ENCODE data around the gene EIF4EBP2.

The EIF4EBP2 gene

DNA sequence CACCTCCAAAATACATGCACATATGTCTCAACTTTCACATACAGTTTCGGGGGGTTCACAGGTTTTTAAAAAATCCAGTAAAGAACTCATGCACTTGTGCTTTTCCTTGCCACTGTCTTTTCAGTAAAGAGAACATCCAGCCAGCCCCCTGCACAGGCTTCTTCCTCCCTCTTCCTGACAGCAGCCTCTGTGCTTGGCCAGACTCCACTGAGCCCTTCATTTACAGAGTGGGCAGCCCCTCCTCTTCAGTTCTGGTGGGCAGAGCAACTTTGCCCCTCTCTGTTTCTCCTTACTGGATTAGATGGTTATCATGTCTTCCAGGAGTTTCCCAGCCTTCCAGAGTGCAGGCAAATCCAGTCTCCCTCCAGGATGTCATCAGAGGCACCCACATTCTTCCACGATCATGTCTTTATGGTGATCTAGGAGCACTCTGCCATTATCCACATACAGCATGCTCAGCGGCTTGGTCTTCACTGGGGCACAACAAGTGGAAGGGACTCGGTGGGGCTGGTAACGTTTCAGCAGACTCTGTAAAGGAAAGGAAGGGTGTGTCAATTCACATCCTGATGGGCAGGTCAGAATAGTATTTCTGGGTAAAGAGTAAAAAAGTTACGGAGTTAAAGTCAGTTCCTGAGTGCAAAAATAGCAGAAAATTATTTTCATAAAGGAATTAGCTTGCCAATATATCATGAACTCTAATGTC, 28.8 kb downstream of the EIF4EBP2 start:
- no peak overlapping the region for H3K27ac ChIP-seq (ENCODE audit: poor library complexity, severe bottlenecking)
- no peaks in the 10 kb centered on the region for H3K27me3 ChIP-seq (ENCODE audit: insufficient read depth, poor library complexity, severe bottlenecking)

GRCh38 chr10:70433581-70434280, 29.8 kb downstream of the EIF4EBP2 start:
- H3K9me3 ChIP-seq (ENCODE audit: severe bottlenecking): no peaks in the 10 kb centered on the region
- DNase-seq (ENCODE audit: low spot score): no peak
- H3K36me3 ChIP-seq (ENCODE audit: low read depth): no peaks in the 10 kb centered on the region
- TF ChIP-seq, protein P1, sequence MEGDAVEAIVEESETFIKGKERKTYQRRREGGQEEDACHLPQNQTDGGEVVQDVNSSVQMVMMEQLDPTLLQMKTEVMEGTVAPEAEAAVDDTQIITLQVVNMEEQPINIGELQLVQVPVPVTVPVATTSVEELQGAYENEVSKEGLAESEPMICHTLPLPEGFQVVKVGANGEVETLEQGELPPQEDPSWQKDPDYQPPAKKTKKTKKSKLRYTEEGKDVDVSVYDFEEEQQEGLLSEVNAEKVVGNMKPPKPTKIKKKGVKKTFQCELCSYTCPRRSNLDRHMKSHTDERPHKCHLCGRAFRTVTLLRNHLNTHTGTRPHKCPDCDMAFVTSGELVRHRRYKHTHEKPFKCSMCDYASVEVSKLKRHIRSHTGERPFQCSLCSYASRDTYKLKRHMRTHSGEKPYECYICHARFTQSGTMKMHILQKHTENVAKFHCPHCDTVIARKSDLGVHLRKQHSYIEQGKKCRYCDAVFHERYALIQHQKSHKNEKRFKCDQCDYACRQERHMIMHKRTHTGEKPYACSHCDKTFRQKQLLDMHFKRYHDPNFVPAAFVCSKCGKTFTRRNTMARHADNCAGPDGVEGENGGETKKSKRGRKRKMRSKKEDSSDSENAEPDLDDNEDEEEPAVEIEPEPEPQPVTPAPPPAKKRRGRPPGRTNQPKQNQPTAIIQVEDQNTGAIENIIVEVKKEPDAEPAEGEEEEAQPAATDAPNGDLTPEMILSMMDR (IDR thresholded peaks at IDR 0.05; ENCODE audit: poor library complexity, severe bottlenecking): no peak
- no peak overlapping the region for H3K27ac ChIP-seq (ENCODE audit: poor library complexity, severe bottlenecking)
- no peaks in the 10 kb centered on the region for H3K27me3 ChIP-seq (ENCODE audit: insufficient read depth, poor library complexity, severe bottlenecking)
- no peaks in the 10 kb centered on the region for H3K4me1 ChIP-seq (ENCODE audit: insufficient read depth, poor library complexity, severe bottlenecking)
- ATAC-seq (ENCODE audit: low read depth): no peak
- H3K4me3 ChIP-seq (ENCODE audit: severe bottlenecking): no peak overlapping the region

More for the DNA sequence above, 28.8 kb downstream of the EIF4EBP2 start:
- no peak for DNase-seq (ENCODE audit: low spot score)
- no peaks in the 10 kb centered on the region for H3K9me3 ChIP-seq (ENCODE audit: severe bottlenecking)
- ATAC-seq (ENCODE audit: low read depth): no peak
- no peak overlapping the region for H3K4me3 ChIP-seq (ENCODE audit: severe bottlenecking)
- no peaks in the 10 kb centered on the region for H3K36me3 ChIP-seq (ENCODE audit: low read depth)
- H3K4me1 ChIP-seq (ENCODE audit: insufficient read depth, poor library complexity, severe bottlenecking): no peaks in the 10 kb centered on the region
- TF ChIP-seq, protein P1 (IDR thresholded peaks at IDR 0.05; ENCODE audit: poor library complexity, severe bottlenecking): no peak

DNA sequence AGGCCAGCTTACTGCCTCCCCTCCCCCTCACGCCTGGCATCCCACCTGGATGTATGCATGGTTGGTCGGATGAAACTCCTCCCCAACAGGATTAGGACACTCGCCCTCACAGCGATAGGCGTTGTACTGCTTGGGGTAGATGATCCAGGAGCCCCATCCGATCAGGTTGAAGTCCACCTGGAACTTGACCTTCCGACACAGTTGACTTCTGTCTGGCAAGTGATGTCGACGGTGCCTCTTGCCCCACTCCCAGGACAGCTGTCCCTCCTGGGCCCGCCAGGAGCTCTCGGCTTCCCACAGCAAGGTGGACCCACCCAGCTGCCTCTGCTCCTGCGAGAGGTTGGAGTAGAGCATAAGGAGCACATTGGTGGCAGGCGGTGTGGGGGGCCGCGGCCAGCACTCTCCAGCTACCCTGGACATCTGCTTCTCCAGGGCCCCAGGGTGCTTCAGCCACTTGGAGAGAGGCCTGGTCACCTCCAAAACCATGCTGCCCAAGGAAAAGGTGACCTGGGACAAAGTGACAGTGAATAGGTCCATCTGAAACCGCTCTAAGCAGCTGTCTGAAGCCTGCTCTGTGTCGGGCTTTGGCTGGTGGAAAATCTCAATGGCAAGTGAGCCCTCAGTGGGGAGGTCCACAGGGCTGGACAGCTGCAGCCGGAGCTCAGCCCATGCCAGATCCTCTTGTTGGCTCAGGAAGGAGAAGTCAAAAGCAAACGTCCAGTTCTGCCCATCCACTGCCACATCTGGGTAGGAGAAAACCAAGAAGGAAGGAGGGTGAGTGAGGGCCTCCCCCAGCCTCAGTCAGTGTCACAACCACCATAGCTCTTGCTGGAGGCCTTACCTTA, 31.5 kb downstream of the EIF4EBP2 start:
- no peak overlapping the region for H3K27ac ChIP-seq (ENCODE audit: poor library complexity, severe bottlenecking)
- TF ChIP-seq, protein P1 (IDR thresholded peaks at IDR 0.05; ENCODE audit: poor library complexity, severe bottlenecking): no peak
- no peak for ATAC-seq (ENCODE audit: low read depth)
- no peaks in the 10 kb centered on the region for H3K36me3 ChIP-seq (ENCODE audit: low read depth)
- no peaks in the 10 kb centered on the region for H3K9me3 ChIP-seq (ENCODE audit: severe bottlenecking)
- H3K4me1 ChIP-seq (ENCODE audit: insufficient read depth, poor library complexity, severe bottlenecking): no peaks in the 10 kb centered on the region
- H3K4me3 ChIP-seq (ENCODE audit: severe bottlenecking): no peak overlapping the region
- H3K27me3 ChIP-seq (ENCODE audit: insufficient read depth, poor library complexity, severe bottlenecking): peaks cover 9% of the 10 kb centered on the region
- no peak for DNase-seq (ENCODE audit: low spot score)

DNA sequence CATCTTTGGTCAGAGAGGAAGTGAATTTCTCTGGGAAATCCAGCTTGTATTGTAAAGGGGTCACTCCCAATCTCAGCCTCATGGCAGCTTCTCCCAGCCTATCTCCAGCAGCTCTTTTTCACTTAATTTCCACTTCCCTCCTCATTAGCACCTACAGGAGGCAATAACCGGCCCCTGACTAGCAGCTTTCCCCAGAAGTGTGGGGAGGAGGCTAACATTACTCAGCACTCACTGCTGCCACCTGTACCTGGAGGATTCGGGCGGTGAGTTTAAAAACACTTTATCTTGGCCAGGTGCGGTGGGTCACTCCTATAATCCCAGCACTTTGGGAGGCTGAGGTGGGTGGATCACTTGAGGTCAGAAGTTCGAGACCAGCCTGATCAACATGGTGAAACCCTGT, 33.8 kb downstream of the EIF4EBP2 start:
- H3K27me3 ChIP-seq (ENCODE audit: insufficient read depth, poor library complexity, severe bottlenecking): peaks cover 29% of the 10 kb centered on the region
- ATAC-seq (ENCODE audit: low read depth) (no peak), DNase-seq (ENCODE audit: low spot score) (no peak)
- H3K27ac ChIP-seq (ENCODE audit: poor library complexity, severe bottlenecking): no peak overlapping the region
- no peaks in the 10 kb centered on the region for H3K4me1 ChIP-seq (ENCODE audit: insufficient read depth, poor library complexity, severe bottlenecking)
- H3K4me3 ChIP-seq (ENCODE audit: severe bottlenecking): no peak overlapping the region
- no peaks in the 10 kb centered on the region for H3K9me3 ChIP-seq (ENCODE audit: severe bottlenecking)
- H3K36me3 ChIP-seq (ENCODE audit: low read depth): no peaks in the 10 kb centered on the region
- TF ChIP-seq, protein P1 (IDR thresholded peaks at IDR 0.05; ENCODE audit: poor library complexity, severe bottlenecking): no peak

Measured in RWPE2 (cell line).